Activated CD4-positive, alpha-beta T cell treated with anti-CD3 and anti-CD28 coated beads for 36 hours (primary cell): ENCODE measurements around the gene PROS1. TPM values are rescaled to one million over a fixed set of nuclear protein-coding genes. Genes with fewer than 3 reads are reported as not detected.
"Not testable (repeated sequence)": the region's sequence is repeated elsewhere in the genome, so short reads cannot be mapped to it uniquely, and the experiment has no call there.

ENCODE experiments used
- ATAC-seq: fragments of 200-7000 bp; cut with Tn5 transposase; one replicate; pipeline ENCODE4 v1.10.0; 2021; ENCODE audit warnings: mild to moderate bottlenecking, moderate library complexity
- CTCF ChIA-PET: fragments of 350-600 bp; sonication (Branson Sonifier 250); formaldehyde crosslinking; loops from one replicate; lab custom pipeline; 2021; ENCODE audit warnings: antibody characterized with exemption; lab: Charles Lee
- POLR2A ChIA-PET: fragments of 350-600 bp; sonication (Branson Sonifier 250); formaldehyde crosslinking; loops from one replicate; lab custom pipeline; 2021; ENCODE audit warnings: antibody characterized with exemption, inconsistent platforms; lab: Charles Lee
- DNase-seq: peaks from one replicate; pipeline ENCODE4 v3.0.0-alpha.2; 2020
- H3K27ac Mint-ChIP-seq: one replicate; pipeline ENCODE4 v1.8.0; 2021; ENCODE audit warnings: mixed read lengths
- H3K27me3 Mint-ChIP-seq: one replicate; pipeline ENCODE4 v1.8.0; 2021; ENCODE audit warnings: mixed read lengths
- H3K36me3 Mint-ChIP-seq: one replicate; pipeline ENCODE4 v1.8.0; 2021; ENCODE audit warnings: low read depth, mixed read lengths
- H3K4me1 Mint-ChIP-seq: one replicate; pipeline ENCODE4 v1.8.0; 2021; ENCODE audit warnings: mixed read lengths
- H3K4me3 Mint-ChIP-seq: one replicate; pipeline ENCODE4 v1.8.0; 2021; ENCODE audit warnings: mild to moderate bottlenecking, moderate library complexity, mixed read lengths
- H3K9me3 Mint-ChIP-seq: one replicate; pipeline ENCODE4 v1.8.0; 2021; ENCODE audit warnings: low read depth, mixed read lengths
- intact Hi-C, 2 experiments: fragments of 100-400 bp; cut with DNase I in 1 of 2; cut with micrococcal nuclease in 1 of 2; formaldehyde crosslinking; loops; one replicate each; pipeline versions ENCODE4 v1.14.2 to v1.15.1; 2022 to 2024; cut with DNase I, micrococcal nuclease
- total RNA-seq, 2 experiments: library from RNA; stranded (reverse); gene quantifications; one replicate each; pipeline ENCODE4 v1.2.3, GENCODE V29; 2021

PROS1 gene
- total RNA-seq, 2 experiments from 2014 or later = 0.47 to 0.57 TPM

DNA sequence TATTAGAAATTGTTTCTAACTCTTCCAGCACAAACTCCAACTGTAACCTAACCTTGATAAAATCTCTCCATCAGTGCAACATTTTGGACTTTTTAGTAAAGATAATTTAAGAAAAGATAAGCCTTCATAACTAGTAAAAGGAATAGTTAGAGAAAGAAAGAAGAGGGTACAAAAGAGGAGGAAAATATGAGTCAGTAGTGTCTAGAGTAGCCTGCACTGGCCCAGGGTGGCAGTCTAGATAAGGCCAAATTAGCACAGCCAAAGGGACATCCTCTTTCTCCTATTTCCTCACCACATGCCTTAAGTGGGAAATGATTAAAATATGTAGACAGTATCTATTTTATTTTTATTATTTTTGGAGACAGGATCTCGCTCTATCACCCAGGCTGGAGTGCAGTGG is 3.7 kb downstream of the PROS1 start:
- Mint-ChIP-seq H3K9me3 (no peaks in the 10 kb centered on the region), H3K27ac (no peak overlapping the region), H3K36me3 (no peaks in the 10 kb centered on the region), H3K4me3 (no peak overlapping the region), H3K27me3 (peaks cover 10% of the 10 kb centered on the region), H3K4me1 (peaks cover 9% of the 10 kb centered on the region)
- no peak for DNase-seq
- CTCF ChIA-PET = no interaction called here
- no peak for ATAC-seq
- intact Hi-C loops = no loop called here
- POLR2A ChIA-PET = no interaction called here

DNA sequence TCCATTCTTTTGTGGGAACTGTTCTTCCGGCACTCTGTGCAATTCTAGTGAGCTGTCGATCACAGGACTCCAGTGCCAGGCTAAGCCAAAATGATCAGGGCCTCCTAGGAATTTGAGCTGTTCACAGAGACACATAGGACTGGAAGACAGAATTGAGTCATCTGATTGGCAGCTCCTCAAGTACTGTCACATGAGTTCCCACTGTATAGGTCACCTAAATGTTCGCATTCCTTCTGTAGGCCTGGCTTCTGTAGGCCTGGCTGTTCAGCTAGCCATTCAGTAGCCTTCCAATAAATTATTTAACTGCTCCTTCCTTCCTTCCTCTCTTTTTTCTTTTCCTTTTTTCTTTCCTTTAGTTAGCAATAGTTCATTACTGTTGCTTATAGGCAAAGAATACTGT is 4.3 kb downstream of the PROS1 start:
- CTCF ChIA-PET = no interaction called here
- no peak overlapping the region for H3K4me3 Mint-ChIP-seq
- DNase-seq = no peak
- H3K27me3 Mint-ChIP-seq = peaks cover 10% of the 10 kb centered on the region
- intact Hi-C loops = no loop called here
- no peaks in the 10 kb centered on the region for H3K36me3 Mint-ChIP-seq
- no peak for ATAC-seq
- H3K4me1 Mint-ChIP-seq = peaks cover 9% of the 10 kb centered on the region
- POLR2A ChIA-PET = no interaction called here
- H3K27ac Mint-ChIP-seq = no peak overlapping the region
- H3K9me3 Mint-ChIP-seq = no peaks in the 10 kb centered on the region

DNA sequence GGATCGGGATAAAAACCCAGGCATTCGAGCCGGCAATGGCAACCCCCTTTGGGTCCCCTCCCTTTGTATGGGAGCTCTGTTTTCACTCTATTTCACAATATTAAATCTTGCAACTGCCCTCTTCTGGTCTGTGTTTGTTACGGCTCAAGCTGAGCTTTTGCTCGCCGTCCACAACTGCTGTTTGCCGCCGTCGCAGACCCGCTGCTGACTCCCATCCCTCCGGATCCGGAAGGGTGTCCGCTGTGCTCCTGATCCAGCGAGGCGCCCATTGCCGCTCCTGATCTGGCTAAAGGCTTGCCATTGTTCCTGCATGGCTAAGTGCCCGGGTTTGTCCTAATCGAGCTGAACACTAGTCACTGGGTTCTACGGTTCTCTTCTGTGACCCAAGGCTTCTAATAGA is 8.6 kb downstream of the PROS1 start:
- H3K27ac Mint-ChIP-seq, H3K36me3 Mint-ChIP-seq, CTCF ChIA-PET, H3K4me3 Mint-ChIP-seq, H3K9me3 Mint-ChIP-seq, intact Hi-C loops, POLR2A ChIA-PET, H3K27me3 Mint-ChIP-seq, ATAC-seq, H3K4me1 Mint-ChIP-seq, DNase-seq: not testable (repeated sequence)

DNA sequence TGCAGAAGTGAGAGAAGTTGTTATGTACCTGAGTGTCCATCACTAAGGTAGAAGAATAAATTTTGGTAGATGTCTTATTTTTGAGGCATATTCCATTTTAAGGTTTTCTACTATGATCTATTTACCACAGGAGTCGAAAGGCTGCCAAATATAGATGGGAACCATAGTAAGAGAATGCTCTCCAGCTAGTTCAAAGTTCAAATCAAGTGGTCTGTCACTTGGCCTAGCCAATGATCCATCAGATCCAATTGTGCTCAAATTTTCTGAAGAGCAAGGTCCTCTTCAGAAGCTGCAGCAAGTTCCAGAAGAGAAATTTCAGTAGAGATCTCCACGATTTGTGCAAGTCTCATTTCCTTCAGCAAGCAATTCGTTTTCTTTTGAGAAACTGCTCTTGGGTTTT is 10.9 kb downstream of the PROS1 start:
- no peaks in the 10 kb centered on the region for H3K9me3 Mint-ChIP-seq
- intact Hi-C loops = no loop called here
- no peaks in the 10 kb centered on the region for H3K4me1 Mint-ChIP-seq
- H3K4me3 Mint-ChIP-seq = no peak overlapping the region
- CTCF ChIA-PET = interaction anchor here (1.2 kb wide), 1 partner anchor 107 kb away, joined by 3 read pairs; no protein-coding TSS in a partner anchor
- H3K36me3 Mint-ChIP-seq = no peaks in the 10 kb centered on the region
- DNase-seq (no peak), ATAC-seq (no peak)
- POLR2A ChIA-PET = no interaction called here
- peaks cover 9% of the 10 kb centered on the region for H3K27me3 Mint-ChIP-seq
- no peak overlapping the region for H3K27ac Mint-ChIP-seq

DNA sequence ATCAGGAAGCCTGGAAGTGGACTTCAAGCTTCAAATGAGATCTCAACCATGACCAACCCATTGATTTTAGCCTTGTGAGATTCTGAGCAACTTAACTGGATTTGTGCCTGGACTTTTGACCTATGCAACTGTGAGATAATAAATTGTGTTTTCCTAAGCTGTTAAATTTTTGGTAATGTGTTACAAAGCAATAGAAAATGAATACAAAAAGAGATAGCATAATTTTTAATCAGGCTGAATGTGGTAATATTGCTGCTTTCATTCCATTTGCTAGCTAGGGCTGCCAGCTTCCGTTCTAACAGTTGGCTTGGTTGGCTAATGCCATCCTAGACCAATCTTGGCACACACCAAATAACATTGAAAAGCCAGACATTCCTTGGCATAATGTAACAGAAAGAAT is 12.2 kb downstream of the PROS1 start:
- Mint-ChIP-seq H3K4me1 (no peaks in the 10 kb centered on the region), H3K27ac (no peak overlapping the region), H3K36me3 (no peaks in the 10 kb centered on the region), H3K27me3 (peaks cover 11% of the 10 kb centered on the region), H3K9me3 (no peaks in the 10 kb centered on the region), H3K4me3 (no peak overlapping the region)
- DNase-seq = no peak
- no peak for ATAC-seq
- ChIA-PET CTCF (no interaction called here), POLR2A (no interaction called here)
- intact Hi-C loops = no loop called here

DNA sequence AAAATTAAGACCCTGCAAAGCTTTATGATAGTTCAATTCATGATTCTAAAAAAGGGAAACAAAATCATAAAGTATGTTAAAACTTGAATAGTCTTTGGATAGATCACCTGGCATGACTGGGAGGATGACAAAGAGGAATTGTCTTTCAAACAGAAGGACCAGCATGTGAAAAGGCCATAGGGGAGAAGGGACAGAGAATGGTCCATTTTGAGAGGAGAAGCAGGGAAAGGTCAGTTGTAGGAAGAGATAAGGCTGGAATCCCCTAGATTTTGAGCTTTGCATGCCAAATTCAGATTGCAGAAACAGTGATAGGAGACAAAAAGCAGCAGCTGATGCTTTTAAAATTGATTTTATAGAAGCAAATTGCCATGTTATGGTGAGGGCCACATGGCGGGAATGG is 12.7 kb downstream of the PROS1 start:
- ChIA-PET POLR2A (no interaction called here), CTCF (interaction anchor here (1.0 kb wide), 1 partner anchor 15 kb away, joined by 5 read pairs; no protein-coding TSS in a partner anchor)
- Mint-ChIP-seq H3K27me3 (peaks cover 13% of the 10 kb centered on the region), H3K27ac (no peak overlapping the region), H3K36me3 (no peaks in the 10 kb centered on the region), H3K9me3 (no peaks in the 10 kb centered on the region), H3K4me3 (no peak overlapping the region), H3K4me1 (no peaks in the 10 kb centered on the region)
- intact Hi-C loops = no loop called here
- ATAC-seq (no peak), DNase-seq (no peak)

DNA sequence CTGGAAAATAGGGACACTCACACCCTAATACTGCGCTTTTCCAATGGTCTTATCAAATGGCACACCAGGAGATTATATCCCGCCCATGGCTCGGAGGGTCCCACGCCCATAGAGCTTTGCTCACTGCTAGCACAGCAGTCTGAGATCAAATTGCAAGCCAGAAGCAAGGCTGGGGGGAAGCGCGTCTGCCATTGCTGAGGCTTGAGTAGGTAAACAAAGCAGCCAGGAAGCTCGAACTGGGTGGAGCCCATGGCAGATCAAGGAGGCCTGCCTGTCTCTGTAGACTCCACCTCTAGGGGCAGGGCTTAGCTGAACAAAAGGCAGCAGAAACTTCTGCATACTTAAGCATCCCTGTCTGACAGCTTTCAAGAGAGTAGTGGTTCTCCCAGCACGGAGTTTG is 23.7 kb downstream of the PROS1 start:
- intact Hi-C loops, H3K27me3 Mint-ChIP-seq, DNase-seq, POLR2A ChIA-PET, H3K4me3 Mint-ChIP-seq, H3K9me3 Mint-ChIP-seq, CTCF ChIA-PET, H3K36me3 Mint-ChIP-seq, H3K4me1 Mint-ChIP-seq, H3K27ac Mint-ChIP-seq, ATAC-seq: not testable (repeated sequence)

DNA sequence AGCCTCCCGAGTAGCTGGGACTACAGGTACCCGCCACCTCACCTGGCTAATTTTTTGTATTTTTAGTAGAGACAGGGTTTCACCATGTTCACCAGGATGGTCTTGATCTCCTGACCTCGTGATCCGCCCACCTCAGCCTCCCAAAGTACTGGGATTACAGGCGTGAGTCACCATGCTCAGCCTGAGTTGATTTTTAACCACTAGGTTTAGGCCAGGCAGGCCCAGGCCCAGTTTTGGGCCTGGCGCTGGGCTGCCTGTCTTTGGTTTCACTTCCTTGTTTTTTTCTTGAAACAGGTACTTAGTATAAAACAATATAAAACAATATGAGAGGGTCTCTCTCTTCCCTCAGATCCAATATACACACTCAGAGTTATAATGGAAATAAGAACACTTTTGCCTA is 36.2 kb downstream of the PROS1 start:
- DNase-seq, H3K4me1 Mint-ChIP-seq, H3K4me3 Mint-ChIP-seq, ATAC-seq, intact Hi-C loops, CTCF ChIA-PET, POLR2A ChIA-PET, H3K9me3 Mint-ChIP-seq, H3K27ac Mint-ChIP-seq, H3K27me3 Mint-ChIP-seq, H3K36me3 Mint-ChIP-seq: not testable (repeated sequence)

DNA sequence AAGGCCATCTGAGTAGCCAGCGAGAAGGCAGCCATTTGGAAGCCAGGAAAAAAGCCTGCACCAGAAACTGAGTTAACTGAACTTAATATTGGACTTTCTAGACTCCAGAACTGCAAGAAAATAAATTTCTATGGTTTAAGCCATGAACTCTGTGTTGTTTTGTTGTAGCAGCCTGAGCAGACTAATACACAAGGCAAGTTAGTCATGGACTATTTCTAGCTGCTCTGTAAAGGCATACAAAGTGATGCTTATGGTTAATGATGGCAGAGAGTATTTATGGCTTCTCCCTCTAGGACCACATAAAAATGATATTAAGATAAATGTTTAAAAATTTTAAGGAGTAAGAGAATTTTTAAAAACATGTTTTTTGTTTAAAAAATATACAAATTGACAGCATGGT is 37.1 kb downstream of the PROS1 start:
- POLR2A ChIA-PET = no interaction called here
- Mint-ChIP-seq H3K27me3 (no peaks in the 10 kb centered on the region), H3K4me1 (no peaks in the 10 kb centered on the region), H3K4me3 (no peak overlapping the region), H3K9me3 (no peaks in the 10 kb centered on the region), H3K36me3 (no peaks in the 10 kb centered on the region), H3K27ac (no peak overlapping the region)
- ATAC-seq (no peak), DNase-seq (no peak)
- CTCF ChIA-PET = no interaction called here
- intact Hi-C loops = no loop called here

DNA sequence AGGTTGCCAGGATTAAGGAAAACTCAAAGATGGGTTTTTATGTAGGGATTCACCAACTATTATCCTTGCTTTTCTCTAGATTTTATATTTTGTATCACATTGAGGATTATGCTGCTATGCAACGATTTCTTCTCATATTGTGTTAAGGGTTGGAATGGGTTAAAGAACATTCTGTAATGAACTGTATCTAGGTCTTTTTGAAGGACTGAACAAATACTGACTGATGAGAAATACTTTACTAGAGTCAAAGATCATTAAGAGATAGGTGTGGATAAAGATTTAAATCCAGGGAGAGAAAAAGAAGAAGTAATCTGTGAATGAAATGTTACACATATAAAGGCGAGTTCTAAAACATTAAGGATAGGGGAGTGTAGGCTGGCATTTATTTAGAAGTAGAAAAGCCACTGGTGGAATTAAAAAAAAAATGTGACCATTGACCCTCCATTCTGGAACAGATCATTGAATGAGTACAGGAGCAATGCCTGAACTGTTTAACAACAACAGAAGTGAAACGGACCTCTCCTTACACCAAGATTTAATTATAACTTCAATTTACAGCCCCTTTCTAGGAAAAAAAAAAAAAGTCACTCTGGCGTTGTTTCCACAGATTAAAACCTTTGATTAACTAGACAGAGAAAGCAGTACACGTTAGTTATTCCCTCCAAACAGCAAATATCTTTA is 39.2 kb downstream of the PROS1 start:
- ATAC-seq (no peak), DNase-seq (no peak)
- intact Hi-C loops = no loop called here
- POLR2A ChIA-PET = no interaction called here
- no peak overlapping the region for H3K4me3 Mint-ChIP-seq
- H3K27me3 Mint-ChIP-seq = no peaks in the 10 kb centered on the region
- H3K9me3 Mint-ChIP-seq = no peaks in the 10 kb centered on the region
- H3K4me1 Mint-ChIP-seq = no peaks in the 10 kb centered on the region
- no peaks in the 10 kb centered on the region for H3K36me3 Mint-ChIP-seq
- no peak overlapping the region for H3K27ac Mint-ChIP-seq
- CTCF ChIA-PET = no interaction called here

DNA sequence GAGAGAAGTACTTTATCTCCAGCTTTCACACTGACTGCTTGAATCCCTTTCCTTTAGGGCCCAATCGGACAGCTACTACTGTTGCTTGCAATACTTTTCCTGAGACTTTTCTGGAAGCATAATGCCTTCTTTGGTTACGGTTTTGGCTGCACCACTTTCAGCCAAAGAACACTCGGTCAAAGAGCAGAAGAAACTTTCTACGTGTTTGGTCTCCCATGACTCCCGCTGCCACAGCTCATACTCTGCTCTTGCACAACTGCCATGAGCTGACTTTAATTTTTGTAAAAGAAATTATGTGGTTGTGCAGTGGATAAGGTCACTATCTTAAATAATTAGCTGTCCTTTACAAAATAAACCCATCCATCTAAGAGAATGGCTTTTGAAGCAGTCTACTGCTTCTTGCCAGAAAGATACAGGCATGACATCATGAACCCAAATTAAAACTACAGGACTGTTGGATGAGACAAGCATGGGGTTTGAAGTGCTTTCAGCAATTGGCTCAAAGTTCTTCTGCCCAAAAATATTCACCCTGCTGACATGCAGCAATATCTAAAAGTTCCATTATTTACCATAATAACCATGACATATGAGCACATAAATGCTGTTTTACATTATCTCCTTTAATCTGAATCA is 42.0 kb downstream of the PROS1 start:
- Mint-ChIP-seq H3K4me1 (no peaks in the 10 kb centered on the region), H3K27ac (no peak overlapping the region), H3K4me3 (no peak overlapping the region), H3K27me3 (no peaks in the 10 kb centered on the region), H3K36me3 (no peaks in the 10 kb centered on the region), H3K9me3 (no peaks in the 10 kb centered on the region)
- intact Hi-C loops = no loop called here
- POLR2A ChIA-PET = no interaction called here
- no peak for ATAC-seq
- CTCF ChIA-PET = interaction anchor here (0.8 kb wide), 1 partner anchor 12 kb away, joined by 3 read pairs; no protein-coding TSS in a partner anchor
- no peak for DNase-seq

DNA sequence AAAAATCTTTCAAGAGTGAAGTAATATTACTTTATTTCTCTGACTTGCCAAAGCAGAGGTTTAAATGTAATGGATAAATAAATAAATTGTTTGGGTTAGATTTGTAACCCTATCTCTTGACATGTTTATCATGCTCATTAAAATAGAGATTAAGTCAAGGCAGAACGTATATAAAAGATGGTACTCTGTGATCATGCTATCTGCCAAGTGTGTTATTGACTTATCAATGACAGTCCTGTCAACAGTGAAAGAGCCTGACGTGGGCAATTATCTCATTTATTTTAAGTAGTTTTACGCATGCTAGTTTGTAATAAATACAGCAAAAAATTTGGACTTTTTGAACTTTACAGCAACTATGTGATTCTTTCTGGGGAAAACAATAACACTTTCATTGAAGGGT is 43.7 kb downstream of the PROS1 start:
- Mint-ChIP-seq H3K4me1 (no peaks in the 10 kb centered on the region), H3K27ac (no peak overlapping the region), H3K9me3 (no peaks in the 10 kb centered on the region), H3K36me3 (no peaks in the 10 kb centered on the region), H3K27me3 (no peaks in the 10 kb centered on the region), H3K4me3 (no peak overlapping the region)
- no peak for DNase-seq
- POLR2A ChIA-PET = no interaction called here
- CTCF ChIA-PET = no interaction called here
- intact Hi-C loops = no loop called here
- ATAC-seq = no peak
